GM06990 (cell line): Measurements from ENCODE around the gene TPR.

Experiments used
- DNase-seq: peaks from one replicate; pipeline ENCODE4 v3.0.0-alpha.2; 2011; ENCODE audit not compliant: insufficient read length; ENCODE audit errors: extremely low read depth
- H3K27me3 ChIP-seq: replicated peaks from 2 replicates; pipeline ENCODE4 v1.6.0; 2011; ENCODE audit warnings: low read length; ENCODE audit not compliant: control insufficient read depth, insufficient read depth
- H3K36me3 ChIP-seq: 2 replicates; pipeline ENCODE4 v1.5.1; 2011; ENCODE audit warnings: low read length; ENCODE audit not compliant: control insufficient read depth, insufficient read depth
- H3K4me3 ChIP-seq: replicated peaks from 2 replicates; pipeline ENCODE4 v1.5.1; 2011; ENCODE audit warnings: low read depth, mild to moderate bottlenecking, control low read depth, low read length
- TF ChIP-seq, protein P1 (sequence below): IDR thresholded peaks from 2 replicates; pipeline ENCODE4 v1.5.1; 2011; ENCODE audit warnings: low read length, control low read depth, mild to moderate bottlenecking, inconsistent platforms; ENCODE audit not compliant: insufficient read depth, poor library complexity, severe bottlenecking

Gene TPR

DNA sequence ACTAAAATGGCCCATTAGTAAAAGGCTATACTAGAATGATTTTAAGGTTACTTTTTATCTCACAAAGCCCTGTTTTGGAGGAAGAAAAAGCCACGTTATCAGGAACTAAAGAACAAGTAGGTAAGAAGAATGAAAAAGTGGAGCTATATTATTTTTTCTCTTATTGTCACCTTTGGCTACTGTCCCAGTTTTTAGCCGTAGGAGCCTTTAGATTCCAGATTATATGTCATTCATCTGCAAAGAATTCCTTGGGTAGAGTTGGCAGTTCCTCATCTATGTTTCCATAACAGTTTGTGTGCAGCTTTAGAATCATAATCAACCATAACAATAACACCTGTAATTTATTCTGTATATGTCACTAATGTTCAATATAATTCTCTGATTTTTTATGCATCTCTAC is 83.8 kb downstream of the TPR start:
- no peaks in the 10 kb centered on the region for H3K36me3 ChIP-seq

DNA sequence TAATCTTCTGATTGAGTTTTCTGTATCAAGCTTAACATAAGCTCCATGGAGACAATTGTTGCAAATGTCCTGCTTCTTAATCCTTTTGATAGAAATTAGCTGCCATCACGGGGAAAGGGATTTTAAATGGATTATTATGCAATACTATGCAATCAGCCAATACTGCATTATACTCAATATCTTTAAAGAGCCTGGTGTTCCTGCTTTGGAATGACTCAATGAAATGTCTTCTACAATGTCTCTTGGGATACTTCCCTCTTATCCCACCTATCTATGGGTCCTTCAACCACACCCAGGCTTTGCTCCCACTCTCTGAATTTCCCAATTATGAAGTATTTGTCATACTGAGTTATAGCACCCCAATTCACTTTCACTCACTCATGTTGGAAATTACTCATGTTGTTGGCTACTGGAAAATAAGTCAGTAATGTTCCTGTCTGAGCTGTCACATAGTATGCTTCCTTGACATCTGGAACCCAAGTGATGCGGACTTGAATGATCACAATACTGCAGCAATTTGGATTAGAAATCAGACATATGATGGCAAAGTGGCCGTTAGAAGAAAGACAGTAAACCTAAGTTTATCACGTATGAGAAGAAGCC is 85.0 kb downstream of the TPR start:
- H3K27me3 ChIP-seq, result no peaks in the 10 kb centered on the region
- no peaks in the 10 kb centered on the region for H3K36me3 ChIP-seq
- no peak for DNase-seq
- H3K4me3 ChIP-seq, result no peak overlapping the region
- TF ChIP-seq, protein P1, sequence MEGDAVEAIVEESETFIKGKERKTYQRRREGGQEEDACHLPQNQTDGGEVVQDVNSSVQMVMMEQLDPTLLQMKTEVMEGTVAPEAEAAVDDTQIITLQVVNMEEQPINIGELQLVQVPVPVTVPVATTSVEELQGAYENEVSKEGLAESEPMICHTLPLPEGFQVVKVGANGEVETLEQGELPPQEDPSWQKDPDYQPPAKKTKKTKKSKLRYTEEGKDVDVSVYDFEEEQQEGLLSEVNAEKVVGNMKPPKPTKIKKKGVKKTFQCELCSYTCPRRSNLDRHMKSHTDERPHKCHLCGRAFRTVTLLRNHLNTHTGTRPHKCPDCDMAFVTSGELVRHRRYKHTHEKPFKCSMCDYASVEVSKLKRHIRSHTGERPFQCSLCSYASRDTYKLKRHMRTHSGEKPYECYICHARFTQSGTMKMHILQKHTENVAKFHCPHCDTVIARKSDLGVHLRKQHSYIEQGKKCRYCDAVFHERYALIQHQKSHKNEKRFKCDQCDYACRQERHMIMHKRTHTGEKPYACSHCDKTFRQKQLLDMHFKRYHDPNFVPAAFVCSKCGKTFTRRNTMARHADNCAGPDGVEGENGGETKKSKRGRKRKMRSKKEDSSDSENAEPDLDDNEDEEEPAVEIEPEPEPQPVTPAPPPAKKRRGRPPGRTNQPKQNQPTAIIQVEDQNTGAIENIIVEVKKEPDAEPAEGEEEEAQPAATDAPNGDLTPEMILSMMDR, result no peak

More for the DNA sequence above, 83.8 kb downstream of the TPR start:
- Histone ChIP-seq H3K4me3 (no peak overlapping the region), H3K27me3 (no peaks in the 10 kb centered on the region)
- TF ChIP-seq, protein P1, result no peak
- no peak for DNase-seq

DNA sequence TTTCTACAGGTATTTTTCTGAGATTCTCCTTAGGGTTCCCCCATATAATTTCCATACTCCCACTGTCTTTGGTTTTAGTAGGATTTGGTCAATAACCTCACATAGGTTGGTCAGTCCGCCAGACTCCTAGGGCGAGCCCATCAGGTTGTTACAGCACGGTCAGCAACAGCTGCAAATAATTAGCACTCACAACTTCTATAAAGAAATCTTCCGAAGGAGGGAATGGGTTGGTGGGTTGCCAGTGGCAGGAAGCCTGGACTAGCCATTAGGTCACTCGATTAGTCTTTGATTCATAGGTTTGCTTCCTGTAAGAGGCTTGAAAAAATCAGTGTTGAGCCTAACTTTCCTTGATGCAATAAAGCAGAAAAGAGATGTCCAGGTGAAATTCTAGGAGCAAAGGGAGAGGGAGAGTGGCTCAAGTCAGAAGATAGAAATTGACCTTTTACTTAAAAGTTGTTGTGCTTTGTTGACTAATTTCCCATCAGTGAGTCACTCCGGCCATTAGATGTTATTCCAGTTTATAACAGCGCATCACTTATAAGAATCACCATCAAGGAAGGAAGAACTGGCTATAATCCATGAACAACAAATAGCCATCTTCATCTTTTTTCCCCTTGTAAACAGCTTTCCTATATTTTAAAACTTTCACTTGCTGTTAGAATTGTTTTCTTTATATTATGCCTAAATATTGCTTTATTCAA is 88.3 kb downstream of the TPR start:
- H3K27me3 ChIP-seq, result no peaks in the 10 kb centered on the region
- H3K36me3 ChIP-seq, result no peaks in the 10 kb centered on the region
- no peak for DNase-seq
- no peak overlapping the region for H3K4me3 ChIP-seq
- TF ChIP-seq, protein P1, result no peak

DNA sequence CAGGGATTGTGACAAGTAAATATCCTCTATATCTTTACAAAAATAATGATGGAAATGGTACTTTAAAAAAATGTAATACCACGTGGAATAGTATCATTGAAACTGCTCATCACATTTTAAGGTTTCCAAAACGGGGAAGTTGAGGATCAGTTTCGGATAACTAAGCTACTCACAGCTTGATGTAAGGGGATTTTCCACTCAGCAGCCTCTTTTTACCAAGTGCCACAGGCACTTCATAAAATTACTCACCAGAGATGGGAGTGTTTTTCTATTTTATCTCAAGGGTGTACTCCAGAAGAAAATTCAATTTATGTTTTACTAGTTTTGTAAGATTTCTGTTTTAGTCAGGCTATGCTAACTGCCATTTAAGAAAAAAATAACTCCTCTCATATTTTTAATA is 91.7 kb downstream of the TPR start:
- TF ChIP-seq, protein P1, result no peak
- Histone ChIP-seq H3K4me3 (no peak overlapping the region), H3K36me3 (no peaks in the 10 kb centered on the region), H3K27me3 (no peaks in the 10 kb centered on the region)
- no peak for DNase-seq

DNA sequence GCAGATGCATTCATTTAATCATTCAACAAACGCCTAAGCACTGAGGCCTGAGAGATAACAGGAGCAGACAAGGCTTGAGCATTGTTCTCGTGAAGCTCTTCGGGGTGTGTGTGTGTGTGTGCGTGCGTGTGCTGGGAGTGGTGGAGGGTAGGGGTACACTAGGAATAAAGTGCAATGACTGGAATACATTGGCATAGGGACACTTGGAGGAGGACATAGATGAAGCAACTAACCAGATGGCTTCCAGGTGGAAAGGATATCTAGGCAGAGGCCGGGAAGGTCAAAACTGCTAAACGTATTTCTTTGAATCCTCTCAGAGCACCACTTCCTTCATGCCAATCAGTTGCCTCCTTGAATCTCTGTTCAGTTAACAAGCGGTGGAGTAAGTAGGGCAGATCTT is 92.6 kb downstream of the TPR start:
- Histone ChIP-seq H3K36me3 (no peaks in the 10 kb centered on the region), H3K4me3 (no peak overlapping the region), H3K27me3 (no peaks in the 10 kb centered on the region)
- no peak for DNase-seq
- TF ChIP-seq, protein P1, result no peak
